HL-60/S4 (cell line): ENCODE measurements around the gene ARHGAP28.
"Not testable (repeated sequence)": the region's sequence is repeated elsewhere in the genome, so short reads cannot be mapped to it uniquely, and the experiment has no call there.

Experiments used
- in situ Hi-C: fragments of 300-500 bp; cut with MboI; formaldehyde crosslinking; loops from 2 replicates; pipeline ENCODE4 v1.14.3; 2022; ENCODE audit warnings: low sequenced_read_pairs

Gene ARHGAP28

GRCh38 chr18:6811816-6812215, 82.3 kb downstream of the ARHGAP28 start:
- in situ Hi-C loops, result no loop called here

- in situ Hi-C loops, result no loop called here
Measured at GRCh38 chr18:6814882-6815425, 85.4 kb downstream of the ARHGAP28 start.

DNA sequence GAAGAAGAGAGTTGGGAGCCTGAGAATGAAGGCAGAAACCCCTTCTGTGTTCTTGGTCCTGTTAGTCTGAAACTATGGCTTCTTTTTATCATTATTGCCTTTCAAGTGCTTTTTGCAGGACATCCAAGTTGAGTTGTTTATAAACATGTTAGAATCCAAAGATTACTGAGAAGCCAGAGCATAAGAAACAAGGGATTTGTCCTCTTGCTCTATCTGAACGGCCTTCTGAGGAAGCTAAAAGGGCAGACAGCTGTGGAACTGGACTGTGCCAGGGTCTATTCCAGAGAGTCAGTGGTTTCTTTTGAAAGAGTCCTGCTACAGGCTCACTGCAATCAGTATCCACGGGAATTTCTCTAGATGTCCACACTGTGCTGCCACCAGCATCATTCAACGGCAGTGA, 86.6 kb downstream of the ARHGAP28 start:
- in situ Hi-C loops, result no loop called here

DNA sequence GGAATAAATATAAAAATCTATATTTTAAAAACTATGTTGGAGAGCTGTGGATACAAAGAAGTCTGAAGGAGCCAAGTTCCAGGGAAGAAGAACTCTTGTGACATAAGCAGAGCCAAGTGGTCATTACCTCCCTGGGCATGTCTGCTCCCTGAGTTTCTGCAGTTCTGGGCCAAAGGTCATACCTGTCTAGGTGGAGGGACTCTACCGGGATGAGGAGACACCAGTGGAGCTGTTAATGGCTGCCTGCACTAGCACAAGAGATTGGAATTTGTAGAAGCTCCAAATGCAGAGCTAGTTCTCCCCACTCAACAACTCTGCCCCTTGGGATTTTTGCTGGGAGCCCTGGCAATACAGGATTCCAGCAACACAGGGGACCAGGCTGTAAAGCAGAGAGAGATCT, 89.8 kb downstream of the ARHGAP28 start:
- in situ Hi-C loops, result no loop called here

GRCh38 chr18:6820314-6820713, 90.8 kb downstream of the ARHGAP28 start:
- in situ Hi-C loops, result no loop called here

DNA sequence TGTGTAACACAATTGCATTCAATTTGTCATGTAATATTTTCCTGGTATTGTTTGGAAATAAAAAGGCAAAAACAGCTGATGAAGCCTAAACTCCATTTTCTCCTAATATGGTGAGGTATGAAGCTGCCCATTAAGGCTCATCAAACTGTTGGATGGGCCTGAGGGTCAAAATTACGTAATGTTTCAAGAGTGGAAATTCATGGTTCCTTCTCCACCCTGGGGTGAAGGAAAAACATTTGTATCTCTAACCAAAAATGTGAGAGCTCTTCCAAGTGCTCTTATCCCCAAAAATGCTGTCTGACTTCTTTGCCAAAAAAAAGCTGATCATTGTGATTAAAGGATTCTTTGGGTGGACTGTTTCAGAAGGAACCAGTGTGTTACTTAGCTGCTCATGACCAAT, 91.8 kb downstream of the ARHGAP28 start:
- in situ Hi-C loops, result no loop called here

- in situ Hi-C loops, result not testable (repeated sequence)
Measured at GRCh38 chr18:6827161-6827560, 97.6 kb downstream of the ARHGAP28 start.

GRCh38 chr18:6827566-6827965, 98.0 kb downstream of the ARHGAP28 start:
- in situ Hi-C loops, result not testable (repeated sequence)

- in situ Hi-C loops, result no loop called here
Measured at GRCh38 chr18:6830916-6831315, 101.4 kb downstream of the ARHGAP28 start.

DNA sequence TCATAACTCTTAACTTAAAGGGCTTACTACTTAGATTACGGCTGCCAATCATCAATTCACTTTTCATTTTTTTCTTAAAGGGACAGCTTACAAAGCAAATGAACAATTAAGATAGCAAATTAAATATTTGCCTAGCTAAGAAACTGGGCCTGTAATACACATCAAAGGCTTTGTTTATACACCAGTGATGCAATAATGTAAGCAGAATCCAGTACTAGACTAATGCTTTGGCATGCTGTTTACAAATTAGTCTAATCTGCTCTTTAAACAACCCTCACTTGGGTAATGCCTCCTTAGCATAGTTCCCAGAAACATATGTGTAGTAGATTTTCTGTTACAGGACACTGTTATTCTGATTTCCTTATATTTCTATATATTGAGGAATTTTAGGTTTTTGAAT, 105.8 kb downstream of the ARHGAP28 start:
- in situ Hi-C loops, result no loop called here

- in situ Hi-C loops, result no loop called here
Measured at GRCh38 chr18:6836331-6836730, 106.8 kb downstream of the ARHGAP28 start.

GRCh38 chr18:6837904-6838303, 108.4 kb downstream of the ARHGAP28 start:
- in situ Hi-C loops, result no loop called here

- in situ Hi-C loops, result no loop called here
Measured at GRCh38 chr18:6842081-6842480, 112.6 kb downstream of the ARHGAP28 start.

GRCh38 chr18:6843308-6843707, 113.8 kb downstream of the ARHGAP28 start:
- in situ Hi-C loops, result no loop called here

GRCh38 chr18:6845521-6845920, 116.0 kb downstream of the ARHGAP28 start:
- in situ Hi-C loops, result not testable (repeated sequence)

GRCh38 chr18:6850396-6850795, 120.9 kb downstream of the ARHGAP28 start:
- in situ Hi-C loops, result no loop called here

DNA sequence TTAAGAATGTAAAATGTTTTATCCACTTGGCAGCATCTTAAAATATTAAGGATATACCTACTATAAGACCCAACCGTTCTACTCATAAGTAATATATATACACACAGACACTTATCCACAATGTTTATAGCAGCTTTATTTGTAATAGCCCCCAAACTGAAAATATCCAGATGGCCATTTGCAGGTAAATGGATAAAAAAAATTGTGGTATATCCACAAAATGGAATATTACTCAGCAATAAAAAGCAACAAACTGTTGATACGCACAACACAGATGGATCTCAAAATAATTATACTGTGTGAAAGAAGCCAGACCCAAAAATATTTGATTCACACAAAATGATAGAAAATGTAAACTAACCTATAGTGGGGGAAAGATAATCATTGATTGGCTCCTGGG, 122.0 kb downstream of the ARHGAP28 start:
- in situ Hi-C loops, result no loop called here

DNA sequence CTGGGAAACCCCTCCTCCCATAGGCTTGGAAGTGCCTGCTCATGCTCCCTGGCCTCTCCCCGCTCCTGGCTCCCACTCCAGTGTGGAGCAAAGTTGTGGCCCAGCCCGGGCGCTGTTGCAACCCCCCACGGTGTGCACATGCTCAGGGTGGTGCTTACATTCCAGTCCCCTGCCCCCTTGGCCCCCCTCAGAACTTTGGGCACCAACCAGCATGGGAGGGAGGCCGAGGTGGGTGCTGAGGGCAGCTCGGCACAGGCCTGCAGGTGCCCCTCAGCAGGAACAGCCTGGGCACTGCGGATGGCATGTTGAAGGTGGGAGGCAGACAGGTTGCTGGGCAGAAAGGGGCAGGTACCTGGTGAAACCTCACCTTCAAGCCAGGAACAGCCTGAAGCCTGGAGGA, 125.3 kb downstream of the ARHGAP28 start:
- in situ Hi-C loops, result no loop called here

GRCh38 chr18:6855767-6856166, 126.3 kb downstream of the ARHGAP28 start:
- in situ Hi-C loops, result no loop called here

GRCh38 chr18:6857300-6857699, 127.8 kb downstream of the ARHGAP28 start:
- in situ Hi-C loops, result no loop called here

DNA sequence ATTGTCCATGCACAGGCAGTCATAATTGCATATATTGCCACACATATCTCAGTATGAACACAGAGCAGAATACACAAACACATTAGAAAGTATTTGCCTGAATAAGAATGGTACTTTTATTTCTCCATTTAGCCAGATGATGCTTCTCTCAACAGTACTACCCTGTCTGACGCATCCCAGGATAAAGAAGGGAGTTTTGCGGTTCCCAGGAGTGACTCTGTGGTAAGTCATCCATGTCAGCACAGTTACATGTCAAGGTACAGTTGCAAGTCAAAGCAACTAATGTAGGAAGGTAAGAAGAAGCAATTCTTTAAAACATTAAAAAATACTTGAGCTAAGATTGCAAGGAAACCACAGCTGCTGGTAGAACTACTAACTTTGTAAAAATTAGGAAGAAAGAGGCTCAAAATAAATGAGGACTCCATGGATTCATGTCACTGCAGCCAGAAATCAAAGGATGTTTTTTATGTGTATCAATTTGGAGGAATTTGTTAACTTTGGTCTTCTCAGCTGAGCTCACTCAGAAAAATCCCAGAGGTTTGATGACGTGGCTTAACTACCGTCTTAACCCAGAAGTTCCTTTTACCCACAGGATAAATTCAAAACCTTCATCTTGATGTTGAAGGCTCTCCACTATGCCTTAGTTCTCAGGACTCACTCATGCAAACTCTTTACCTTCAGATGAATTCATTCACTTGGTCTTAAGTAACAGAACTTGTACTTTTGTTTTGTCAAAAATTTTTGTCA, 130.3 kb downstream of the ARHGAP28 start:
- in situ Hi-C loops, result no loop called here

DNA sequence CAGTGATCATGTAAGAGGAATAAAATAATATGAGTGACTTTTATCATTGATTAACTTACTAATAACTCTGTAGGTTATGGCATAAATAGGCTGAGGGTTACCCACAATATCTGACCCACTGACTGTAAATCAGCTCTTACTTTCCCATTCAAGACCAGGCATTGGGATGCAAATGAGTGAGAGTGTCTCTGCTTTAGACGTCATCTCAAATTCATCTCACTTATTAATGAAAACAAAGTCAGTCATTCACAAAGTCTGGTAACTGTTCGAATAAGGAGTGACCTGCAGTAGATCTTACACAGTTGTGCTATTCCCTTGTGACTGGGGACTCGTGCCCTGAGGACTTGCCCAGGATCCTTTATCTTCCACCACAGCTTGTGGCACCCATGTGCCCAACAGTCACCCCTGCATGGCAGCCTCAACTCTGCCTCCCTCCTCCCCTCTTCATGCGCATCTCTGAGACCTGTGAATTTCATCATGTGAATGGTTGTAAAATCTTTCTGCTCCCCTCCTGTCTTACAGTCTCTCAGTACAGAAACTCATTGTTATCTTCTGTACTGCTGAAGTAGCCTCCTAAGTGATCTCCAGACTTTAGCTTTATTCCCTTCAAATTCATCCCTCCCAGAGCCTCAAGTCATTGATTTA, 131.4 kb downstream of the ARHGAP28 start:
- in situ Hi-C loops, result no loop called here
